HEK293T (cell line): Measurements from ENCODE around the gene MICU1.

Experiments
- BHLHE40 ChIP-seq: fragments of 450-650 bp; IDR thresholded peaks from 2 replicates; pipeline ENCODE4 v1.6.1; 2016; ENCODE audit warnings: mild to moderate bottlenecking, moderate library complexity, borderline replicate concordance
- FOXA1 ChIP-seq: fragments of 450-650 bp; IDR thresholded peaks from 2 replicates; pipeline ENCODE4 v1.6.1; 2016; ENCODE audit warnings: mild to moderate bottlenecking
- L3MBTL2 ChIP-seq: fragments of 450-650 bp; conservative IDR thresholded peaks from 2 replicates; pipeline ENCODE4 v1.6.1; 2016; ENCODE audit warnings: mild to moderate bottlenecking
- NFRKB ChIP-seq: fragments of 450-650 bp; IDR thresholded peaks from 2 replicates; pipeline ENCODE4 v1.6.1; 2016; ENCODE audit warnings: mild to moderate bottlenecking, moderate library complexity
- SP1 ChIP-seq: fragments of 450-650 bp; IDR thresholded peaks from 2 replicates; pipeline ENCODE4 v1.6.1; 2017
- SUZ12 ChIP-seq: fragments of 450-650 bp; IDR thresholded peaks from 2 replicates; pipeline ENCODE4 v1.6.1; 2016; ENCODE audit warnings: mild to moderate bottlenecking
- ZNF384 ChIP-seq: fragments of 450-650 bp; IDR thresholded peaks from 2 replicates; pipeline ENCODE4 v1.6.1; 2016

DNA sequence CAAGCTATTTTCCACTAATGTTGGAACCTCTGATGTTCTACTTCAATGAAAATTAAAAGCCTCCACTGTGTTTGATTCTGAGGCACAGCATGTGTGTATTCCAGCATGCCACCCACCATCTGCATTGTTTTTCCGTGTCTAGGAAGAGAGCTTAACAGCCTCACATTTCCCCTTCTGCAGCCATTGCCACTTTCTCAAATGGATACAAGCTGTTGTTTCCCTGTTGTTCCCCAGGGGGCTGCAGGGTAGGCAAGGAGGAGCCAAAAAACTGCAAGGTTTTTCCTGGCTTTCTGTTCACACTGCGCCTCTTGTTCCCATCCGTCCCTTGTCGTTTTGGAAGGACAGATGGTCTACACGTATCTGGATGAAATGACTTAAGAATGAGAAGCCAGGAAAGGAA, 198.9 kb downstream of the MICU1 start:
- no peak for TF ChIP-seq L3MBTL2
- TF ChIP-seq SUZ12: no peak
- no peak for TF ChIP-seq BHLHE40
- no peak for TF ChIP-seq FOXA1
- TF ChIP-seq NFRKB: no peak
- TF ChIP-seq SP1: no peak
- no peak for TF ChIP-seq ZNF384
